GM19452 (cell line): ENCODE data around the gene PPM1L.
"Not testable (repeated sequence)": the region's sequence is repeated elsewhere in the genome, so short reads cannot be mapped to it uniquely, and the experiment has no call there.

Experiments used
- ATAC-seq: cut with Tn5 transposase; IDR thresholded peaks from one replicate; pipeline ENCODE4 v1.9.1; 2021; ENCODE audit not compliant: unreplicated experiment

PPM1L gene

GRCh38 chr3:160977773-160978172 is 221.7 kb downstream of the PPM1L start:
- ATAC-seq, result no peak

- ATAC-seq, result peak; percentile 72
Observed at GRCh38 chr3:160980740-160981139, 224.7 kb downstream of the PPM1L start.

- peak; percentile 94 for ATAC-seq
Observed at GRCh38 chr3:160981217-160981938, 225.3 kb downstream of the PPM1L start.

GRCh38 chr3:160982491-160982890 is 226.5 kb downstream of the PPM1L start:
- no peak for ATAC-seq

GRCh38 chr3:160983900-160984299 is 227.9 kb downstream of the PPM1L start:
- not testable (repeated sequence) for ATAC-seq

GRCh38 chr3:160986069-160986468 is 230.0 kb downstream of the PPM1L start:
- no peak for ATAC-seq

GRCh38 chr3:160987982-160988964 is 232.2 kb downstream of the PPM1L start:
- no peak for ATAC-seq

- no peak for ATAC-seq
Observed at GRCh38 chr3:160990446-160990845, 234.4 kb downstream of the PPM1L start.

- ATAC-seq, result no peak
Observed at GRCh38 chr3:160992712-160993111, 236.7 kb downstream of the PPM1L start.

- ATAC-seq, result no peak
Observed at GRCh38 chr3:160996811-160997210, 240.8 kb downstream of the PPM1L start.

- no peak for ATAC-seq
Observed at GRCh38 chr3:160998581-160998980, 242.6 kb downstream of the PPM1L start.

- ATAC-seq, result no peak
Observed at GRCh38 chr3:160999274-160999673, 243.2 kb downstream of the PPM1L start.

- no peak for ATAC-seq
Observed at GRCh38 chr3:161008086-161008485, 252.1 kb downstream of the PPM1L start.

- ATAC-seq, result not testable (repeated sequence)
Observed at GRCh38 chr3:161010151-161010550, 254.1 kb downstream of the PPM1L start.

GRCh38 chr3:161014843-161015749 is 259.1 kb downstream of the PPM1L start:
- ATAC-seq, result no peak

- no peak for ATAC-seq
Observed at GRCh38 chr3:161016417-161017313, 260.6 kb downstream of the PPM1L start.

- no peak for ATAC-seq
Observed at GRCh38 chr3:161017971-161018370, 261.9 kb downstream of the PPM1L start.

GRCh38 chr3:161020256-161020655 is 264.2 kb downstream of the PPM1L start:
- no peak for ATAC-seq

- no peak for ATAC-seq
Observed at GRCh38 chr3:161025911-161026310, 269.9 kb downstream of the PPM1L start.
